GM12872 (cell line): ENCODE results near the gene ATP5F1A.

Experiments used
- CTCF ChIP-seq: IDR thresholded peaks from 3 replicates; pipeline ENCODE4 v1.5.1; 2011; ENCODE audit warnings: low read depth, mild to moderate bottlenecking, low read length, moderate library complexity; ENCODE audit not compliant: insufficient read depth

ATP5F1A gene

GRCh38 chr18:46095532-46095931, 2.6 kb downstream of the ATP5F1A start:
- no peak for TF ChIP-seq CTCF

- TF ChIP-seq CTCF: no peak
Measured at GRCh38 chr18:46084431-46084830, 13.7 kb downstream of the ATP5F1A start.

GRCh38 chr18:46080156-46080555, 17.9 kb downstream of the ATP5F1A start:
- TF ChIP-seq CTCF: no peak

GRCh38 chr18:46079336-46079735, 18.8 kb downstream of the ATP5F1A start:
- TF ChIP-seq CTCF: no peak

GRCh38 chr18:46073474-46074331, 24.4 kb downstream of the ATP5F1A start:
- TF ChIP-seq CTCF: peak; percentile 57

GRCh38 chr18:46072959-46073358, 25.1 kb downstream of the ATP5F1A start:
- TF ChIP-seq CTCF: no peak

- TF ChIP-seq CTCF: no peak
Measured at GRCh38 chr18:46072376-46072867, 25.7 kb downstream of the ATP5F1A start.
